ENCODE data around the gene TNS3.

- TF ChIP-seq CTCF (conservative IDR thresholded peaks at IDR 0.05): no peak
- TF ChIP-seq EZH2 (IDR thresholded peaks at IDR 0.05; ENCODE audit: low read depth): no peak
These were observed 267.7 kb downstream of the TNS3 start for GRCh38 chr7:47314248-47314647.
